Measurements from ENCODE around the gene NAV3.

Gene NAV3

DNA sequence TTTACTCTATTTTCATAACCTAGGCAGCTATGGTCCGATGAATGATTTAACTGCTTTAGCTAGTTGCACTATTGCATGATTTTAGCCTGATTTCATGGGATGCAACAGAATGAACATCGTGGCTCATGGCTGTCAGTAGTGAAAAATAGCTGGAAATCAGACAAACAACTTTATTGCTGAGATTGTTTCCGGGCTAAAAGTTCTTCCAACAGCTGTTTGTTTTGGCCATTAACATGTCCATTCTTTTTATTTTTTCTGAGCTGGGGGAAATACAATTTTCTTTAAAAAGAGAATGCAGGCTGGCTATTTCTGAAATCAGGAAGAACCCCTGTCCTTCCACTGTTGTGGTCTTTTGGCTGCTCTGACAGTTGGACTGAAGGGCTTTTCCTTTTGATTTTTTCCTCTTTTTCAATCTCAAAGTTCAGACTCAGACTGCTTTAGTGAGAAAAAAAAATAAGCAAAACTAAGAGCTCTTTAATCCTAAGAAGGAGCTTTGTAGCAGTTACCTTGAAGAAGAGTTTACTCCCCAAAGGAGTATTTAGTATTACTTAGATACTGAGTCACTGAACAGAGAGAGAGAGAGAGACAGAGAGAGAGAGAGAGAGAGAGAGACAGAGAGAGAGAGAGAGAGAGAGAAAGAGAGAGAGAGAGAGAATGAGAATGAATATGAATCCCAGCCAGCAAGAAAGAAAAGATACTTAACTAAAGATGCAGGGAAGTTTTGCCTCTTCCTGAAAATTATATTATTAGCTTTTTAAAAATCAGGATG, at the start of gene NAV3:
TSS of gene NAV3 (plus strand) at position 312 of the 769 bp plus-strand sequence. CDS start 568 bp downstream, outside the sequence.
- no peak within 1 kb of the TSS for H3K4me3 ChIP-seq
- peaks cover 15% of the 10 kb centered on the region for H3K4me1 ChIP-seq
- no peaks in the 10 kb centered on the region for H3K9me3 ChIP-seq
- H3K27me3 ChIP-seq (ENCODE audit: low read depth), result no peaks in the 10 kb centered on the region
- in situ Hi-C loops (cut with MboI; ENCODE audit: low sequenced_read_pairs), result no loop called here
- no peak for DNase-seq (ENCODE audit: low spot score in 2 of 2)
- no peaks in the 10 kb centered on the region for H3K36me3 ChIP-seq (replicated peaks)

DNA sequence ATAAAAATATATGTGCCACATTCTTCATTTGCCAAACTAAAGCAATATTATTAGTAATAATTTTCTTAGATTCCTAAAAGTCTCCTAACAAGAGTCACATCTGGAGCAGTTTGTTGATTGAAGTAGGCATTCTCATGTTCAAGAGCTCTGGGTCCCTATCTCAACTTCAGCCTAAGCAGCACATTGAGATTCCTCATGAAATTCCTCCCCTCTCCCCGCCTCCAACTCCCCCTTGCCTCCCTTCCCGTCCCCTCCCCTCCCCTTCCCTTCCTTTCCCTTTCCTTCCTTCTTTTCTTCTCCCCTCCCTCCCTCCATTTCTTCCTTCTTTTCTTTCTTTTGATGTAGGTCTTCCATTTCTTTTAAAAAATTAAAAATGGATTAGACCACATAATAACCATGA, 48.7 kb upstream of the NAV3 start:
- DNase-seq (ENCODE audit: low spot score in 2 of 2), result no peak
- Histone ChIP-seq H3K9me3 (no peaks in the 10 kb centered on the region), H3K4me1 (peaks cover 2% of the 10 kb centered on the region; the same call in 1 of the 2 replicates), H3K27me3 (ENCODE audit: low read depth) (no peaks in the 10 kb centered on the region), H3K36me3 (replicated peaks) (no peaks in the 10 kb centered on the region), H3K4me3 (no peak overlapping the region)
- in situ Hi-C loops (cut with MboI; ENCODE audit: low sequenced_read_pairs), result no loop called here

- no peaks in the 10 kb centered on the region for H3K36me3 ChIP-seq (replicated peaks)
- in situ Hi-C loops (cut with MboI; ENCODE audit: low sequenced_read_pairs), result no loop called here
- no peaks in the 10 kb centered on the region for H3K9me3 ChIP-seq
- H3K4me1 ChIP-seq, result peaks cover 2% of the 10 kb centered on the region
- no peak for DNase-seq (ENCODE audit: low spot score in 2 of 2)
- no peaks in the 10 kb centered on the region for H3K27me3 ChIP-seq (ENCODE audit: low read depth)
- no peak overlapping the region for H3K4me3 ChIP-seq
Measured at GRCh38 chr12:77782766-77783165, 47.9 kb upstream of the NAV3 start.

DNA sequence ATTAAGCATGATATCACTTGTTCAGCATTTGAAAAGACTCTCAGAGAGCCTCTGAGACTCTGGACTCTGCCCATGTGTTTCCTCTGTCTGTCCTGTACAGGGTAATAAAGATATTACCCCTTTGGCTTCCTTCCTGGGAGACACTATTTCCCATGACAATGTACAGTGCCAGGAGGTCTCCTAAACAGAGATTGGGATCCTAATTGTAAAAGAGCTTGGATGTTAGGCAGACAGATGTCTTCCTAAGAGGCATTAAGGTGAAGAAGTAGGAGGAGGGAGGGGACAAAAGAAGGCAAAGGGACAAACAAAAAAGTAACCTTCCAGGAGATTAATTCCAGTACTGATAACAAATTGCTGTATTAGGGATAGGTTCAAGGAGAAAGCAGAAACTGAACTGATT, 45.5 kb upstream of the NAV3 start:
- no peaks in the 10 kb centered on the region for H3K9me3 ChIP-seq
- no peaks in the 10 kb centered on the region for H3K27me3 ChIP-seq (ENCODE audit: low read depth)
- no peaks in the 10 kb centered on the region for H3K36me3 ChIP-seq (replicated peaks)
- H3K4me1 ChIP-seq, result peaks cover 18% of the 10 kb centered on the region
- no peak overlapping the region for H3K4me3 ChIP-seq
- in situ Hi-C loops (cut with MboI; ENCODE audit: low sequenced_read_pairs), result no loop called here
- DNase-seq (ENCODE audit: low spot score in 2 of 2), result no peak

GRCh38 chr12:77786675-77787074, 44.0 kb upstream of the NAV3 start:
- H3K36me3 ChIP-seq (replicated peaks), result no peaks in the 10 kb centered on the region
- no peaks in the 10 kb centered on the region for H3K27me3 ChIP-seq (ENCODE audit: low read depth)
- H3K4me3 ChIP-seq, result no peak overlapping the region
- DNase-seq (ENCODE audit: low spot score in 2 of 2), result no peak
- in situ Hi-C loops (cut with MboI; ENCODE audit: low sequenced_read_pairs), result no loop called here
- H3K9me3 ChIP-seq, result no peaks in the 10 kb centered on the region
- peaks cover 16% of the 10 kb centered on the region for H3K4me1 ChIP-seq

GRCh38 chr12:77788231-77789168, 42.2 kb upstream of the NAV3 start:
- in situ Hi-C loops (cut with MboI; ENCODE audit: low sequenced_read_pairs), result no loop called here
- no peak overlapping the region for H3K4me3 ChIP-seq
- peaks cover 16% of the 10 kb centered on the region for H3K4me1 ChIP-seq
- H3K36me3 ChIP-seq (replicated peaks), result no peaks in the 10 kb centered on the region
- no peaks in the 10 kb centered on the region for H3K27me3 ChIP-seq (ENCODE audit: low read depth)
- no peaks in the 10 kb centered on the region for H3K9me3 ChIP-seq
- peak in 1 of 2 experiments; percentile 79 for DNase-seq (ENCODE audit: low spot score in 2 of 2)

GRCh38 chr12:77795699-77796098, 35.0 kb upstream of the NAV3 start:
- Histone ChIP-seq H3K4me3 (no peak overlapping the region), H3K9me3 (no peaks in the 10 kb centered on the region), H3K4me1 (no peaks in the 10 kb centered on the region), H3K36me3 (replicated peaks) (no peaks in the 10 kb centered on the region), H3K27me3 (ENCODE audit: low read depth) (no peaks in the 10 kb centered on the region)
- no peak for DNase-seq (ENCODE audit: low spot score in 2 of 2)
- in situ Hi-C loops (cut with MboI; ENCODE audit: low sequenced_read_pairs), result no loop called here

- no peak for DNase-seq (ENCODE audit: low spot score in 2 of 2)
- Histone ChIP-seq H3K9me3 (no peaks in the 10 kb centered on the region), H3K4me3 (no peak overlapping the region), H3K27me3 (ENCODE audit: low read depth) (no peaks in the 10 kb centered on the region), H3K4me1 (no peaks in the 10 kb centered on the region), H3K36me3 (replicated peaks) (no peaks in the 10 kb centered on the region)
- in situ Hi-C loops (cut with MboI; ENCODE audit: low sequenced_read_pairs), result no loop called here
Measured at GRCh38 chr12:77796775-77797174, 33.9 kb upstream of the NAV3 start.

DNA sequence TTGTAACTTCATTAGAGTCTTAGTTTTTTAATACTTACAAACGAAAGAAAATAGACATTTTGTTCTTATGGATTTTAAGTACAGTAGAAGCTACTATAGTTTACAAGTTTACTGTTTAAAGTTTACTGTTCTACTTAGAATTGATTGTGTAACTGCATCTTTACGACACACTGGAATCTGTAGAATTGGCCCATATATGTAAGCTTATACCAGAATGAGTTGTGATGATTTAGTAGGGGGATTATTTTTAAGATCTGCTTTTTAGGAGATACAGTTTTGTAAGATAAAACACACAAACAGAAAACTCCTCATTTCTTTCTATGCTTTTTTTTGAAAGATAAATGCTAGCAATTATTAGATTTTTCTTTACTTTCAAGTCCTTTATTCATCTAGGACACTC, 30.2 kb upstream of the NAV3 start:
- in situ Hi-C loops (cut with MboI; ENCODE audit: low sequenced_read_pairs), result no loop called here

GRCh38 chr12:77808534-77808933, 22.2 kb upstream of the NAV3 start:
- no peak for DNase-seq (ENCODE audit: low spot score in 2 of 2)
- in situ Hi-C loops (cut with MboI; ENCODE audit: low sequenced_read_pairs), result no loop called here
- Histone ChIP-seq H3K9me3 (no peaks in the 10 kb centered on the region; the same call in 1 of the 2 replicates), H3K4me3 (no peak overlapping the region), H3K27me3 (ENCODE audit: low read depth) (no peaks in the 10 kb centered on the region), H3K36me3 (replicated peaks) (no peaks in the 10 kb centered on the region), H3K4me1 (no peaks in the 10 kb centered on the region)

More for the DNA sequence above, 30.2 kb upstream of the NAV3 start:
- no peak for DNase-seq (ENCODE audit: low spot score in 2 of 2)
- no peaks in the 10 kb centered on the region for H3K36me3 ChIP-seq (replicated peaks)
- H3K4me1 ChIP-seq, result no peaks in the 10 kb centered on the region
- H3K9me3 ChIP-seq, result no peaks in the 10 kb centered on the region; the same call in 1 of the 2 replicates
- no peak overlapping the region for H3K4me3 ChIP-seq
- no peaks in the 10 kb centered on the region for H3K27me3 ChIP-seq (ENCODE audit: low read depth)

DNA sequence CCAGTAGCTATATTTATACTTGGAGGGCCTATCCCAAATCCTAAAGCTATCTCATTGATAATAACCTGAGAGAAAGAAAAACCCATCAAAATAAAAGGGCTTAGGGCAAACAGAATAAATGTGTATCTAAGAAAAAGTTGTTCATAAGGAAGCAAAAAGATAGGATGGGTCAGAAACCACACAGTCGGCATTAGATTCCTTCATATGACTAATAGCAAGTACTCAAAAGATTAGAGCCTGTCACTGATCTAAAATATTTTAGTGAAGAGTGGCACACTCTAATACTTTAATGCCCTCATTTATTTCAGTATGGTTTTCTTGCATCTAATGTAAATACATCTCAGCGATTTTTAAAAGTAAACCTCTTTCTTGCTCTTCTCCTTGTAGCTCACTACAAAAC, 17.1 kb upstream of the NAV3 start:
- H3K9me3 ChIP-seq, result no peaks in the 10 kb centered on the region
- in situ Hi-C loops (cut with MboI; ENCODE audit: low sequenced_read_pairs), result no loop called here
- H3K4me1 ChIP-seq, result peaks cover 21% of the 10 kb centered on the region
- H3K36me3 ChIP-seq (replicated peaks), result no peaks in the 10 kb centered on the region
- H3K4me3 ChIP-seq, result no peak overlapping the region
- no peak for DNase-seq (ENCODE audit: low spot score in 2 of 2)
- H3K27me3 ChIP-seq (ENCODE audit: low read depth), result no peaks in the 10 kb centered on the region

DNA sequence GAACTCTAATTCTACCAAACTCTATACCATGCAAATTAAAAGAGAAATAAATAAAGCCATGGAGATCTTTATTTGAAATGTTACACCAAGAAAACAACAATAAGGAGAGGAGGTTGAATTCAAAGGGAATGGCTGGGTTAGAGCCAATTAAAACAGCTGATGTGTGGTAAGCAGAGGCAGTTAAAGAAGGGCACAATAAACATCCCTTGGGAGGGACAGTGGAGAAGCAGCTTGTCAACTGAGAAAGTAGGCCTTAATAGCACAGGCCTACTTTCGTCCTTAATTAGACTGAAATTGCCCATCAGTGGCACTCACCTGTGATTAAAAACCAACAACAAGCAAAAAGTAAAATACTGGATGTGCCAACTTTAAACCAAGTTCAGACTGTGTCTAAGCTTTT, 16.3 kb upstream of the NAV3 start:
- no peak for DNase-seq (ENCODE audit: low spot score in 2 of 2)
- H3K36me3 ChIP-seq (replicated peaks), result no peaks in the 10 kb centered on the region
- in situ Hi-C loops (cut with MboI; ENCODE audit: low sequenced_read_pairs), result no loop called here
- H3K4me1 ChIP-seq, result peaks cover 29% of the 10 kb centered on the region
- H3K4me3 ChIP-seq, result no peak overlapping the region
- no peaks in the 10 kb centered on the region for H3K9me3 ChIP-seq
- H3K27me3 ChIP-seq (ENCODE audit: low read depth), result no peaks in the 10 kb centered on the region

DNA sequence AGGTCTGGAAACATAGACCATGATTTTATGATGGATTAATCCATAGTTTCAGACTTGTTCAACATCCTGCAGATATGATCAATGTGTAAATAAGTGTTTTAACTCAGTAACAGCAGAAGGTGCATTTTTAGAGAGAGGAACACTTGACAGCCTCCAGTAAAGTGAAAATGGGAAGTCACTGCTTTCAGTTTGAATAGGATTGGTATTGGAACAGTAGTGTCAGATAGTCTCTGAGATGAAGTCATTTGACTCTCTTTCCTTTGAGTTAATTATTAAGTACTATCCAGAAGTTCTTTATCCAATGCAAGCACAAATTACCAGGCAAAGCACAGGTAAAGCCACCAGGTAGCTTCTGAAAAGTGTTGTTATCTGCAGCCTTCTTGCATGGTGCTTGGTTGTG, 14.5 kb upstream of the NAV3 start:
- in situ Hi-C loops (cut with MboI; ENCODE audit: low sequenced_read_pairs), result no loop called here
- DNase-seq (ENCODE audit: low spot score in 2 of 2), result no peak
- no peaks in the 10 kb centered on the region for H3K27me3 ChIP-seq (ENCODE audit: low read depth)
- H3K36me3 ChIP-seq (replicated peaks), result no peaks in the 10 kb centered on the region
- H3K4me1 ChIP-seq, result peaks cover 47% of the 10 kb centered on the region
- no peak overlapping the region for H3K4me3 ChIP-seq
- no peaks in the 10 kb centered on the region for H3K9me3 ChIP-seq

DNA sequence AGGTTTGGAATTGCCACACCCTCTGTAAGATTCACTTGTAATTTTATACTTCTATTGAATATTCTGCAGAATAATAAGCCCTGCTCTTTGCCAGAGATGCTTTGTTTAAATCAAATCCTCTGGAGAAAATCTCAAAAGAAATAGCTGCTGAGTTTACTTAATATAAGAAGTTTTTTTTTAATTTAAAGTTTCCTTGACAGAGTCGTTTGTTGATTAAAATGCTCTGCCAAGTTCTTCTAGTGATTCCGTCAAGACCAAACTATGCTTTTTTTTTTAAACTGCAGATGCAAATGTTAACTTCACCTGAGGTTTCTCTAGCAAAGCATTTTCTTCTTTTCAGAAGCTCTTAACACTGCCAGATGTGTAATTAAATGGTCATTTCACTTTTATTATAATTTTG, 13.4 kb upstream of the NAV3 start:
- peaks cover 58% of the 10 kb centered on the region for H3K4me1 ChIP-seq
- no peaks in the 10 kb centered on the region for H3K9me3 ChIP-seq
- no peaks in the 10 kb centered on the region for H3K36me3 ChIP-seq (replicated peaks)
- H3K4me3 ChIP-seq, result no peak overlapping the region
- in situ Hi-C loops (cut with MboI; ENCODE audit: low sequenced_read_pairs), result no loop called here
- H3K27me3 ChIP-seq (ENCODE audit: low read depth), result no peaks in the 10 kb centered on the region
- no peak for DNase-seq (ENCODE audit: low spot score in 2 of 2)

Measured in HAP-1 (cell line).